GM10248 (cell line): Measurements from ENCODE around the gene CROT.
A peak's percentile ranks its signal among the peaks of the same experiment; 100 is the strongest.

Source experiments
- CTCF ChIA-PET: fragments of 300-600 bp; sonication (Branson Sonifier 250); formaldehyde crosslinking; extraction: SDS; loops from one replicate; lab custom pipeline; 2021; ENCODE audit warnings: antibody characterized with exemption; lab: Yijun Ruan, JAX
- POLR2A ChIA-PET: fragments of 350-650 bp; sonication (Branson Sonifier 250); formaldehyde crosslinking; extraction: SDS; loops from one replicate; lab custom pipeline; 2020; ENCODE audit warnings: antibody characterized with exemption; lab: Yijun Ruan, JAX
- DNase-seq: peaks from one replicate; pipeline ENCODE4 v3.0.0; 2012; ENCODE audit errors: extremely low spot score
- CTCF ChIP-seq: IDR thresholded peaks from 2 replicates; pipeline ENCODE4 v1.5.1; 2012; ENCODE audit warnings: mild to moderate bottlenecking, low read depth; ENCODE audit errors: extremely low read depth, missing control alignments, control extremely low read depth

Gene CROT

GRCh38 chr7:87413951-87414793 lies 68.7 kb downstream of the CROT start:
- no peak for TF ChIP-seq CTCF
- DNase-seq, result no peak
- ChIA-PET CTCF (interaction anchor here (1.2 to 14.6 kb wide), 11 partner anchors 8 to 108 kb away, joined by 3 to 281 read pairs (median 18); no protein-coding TSS in a partner anchor), POLR2A (interaction anchor here (0.7 kb wide), 1 partner anchor 20 kb away, joined by 3 read pairs; no protein-coding TSS in a partner anchor)

- TF ChIP-seq CTCF, result no peak
- POLR2A ChIA-PET, result no interaction called here
- DNase-seq, result no peak
- CTCF ChIA-PET, result interaction anchor here (1.2 to 14.6 kb wide), 11 partner anchors 8 to 108 kb away, joined by 3 to 281 read pairs (median 18); no protein-coding TSS in a partner anchor
Measured at GRCh38 chr7:87414794-87415188, 69.3 kb downstream of the CROT start.

- ChIA-PET CTCF (interaction anchor here (0.6 to 14.6 kb wide), 42 partner anchors 10 to 501 kb away, joined by 3 to 281 read pairs (median 4); no protein-coding TSS in a partner anchor), POLR2A (no interaction called here)
- peak; percentile 69 for TF ChIP-seq CTCF
- peak; percentile 42 for DNase-seq
Measured at GRCh38 chr7:87416682-87417587, 71.5 kb downstream of the CROT start.

GRCh38 chr7:87420173-87420572 lies 74.7 kb downstream of the CROT start:
- ChIA-PET POLR2A (no interaction called here), CTCF (interaction anchor here (0.7 to 14.6 kb wide), 4 partner anchors 9 to 105 kb away, joined by 3 to 281 read pairs (median 42); no protein-coding TSS in a partner anchor)
- DNase-seq, result no peak
- TF ChIP-seq CTCF, result no peak

GRCh38 chr7:87424075-87424474 lies 78.6 kb downstream of the CROT start:
- DNase-seq, result no peak
- no peak for TF ChIP-seq CTCF
- CTCF ChIA-PET, result interaction anchor here (1.1 to 1.7 kb wide), 4 partner anchors 9 to 463 kb away, joined by 3 to 7 read pairs (median 3); no protein-coding TSS in a partner anchor
- POLR2A ChIA-PET, result no interaction called here

GRCh38 chr7:87426160-87426559 lies 80.7 kb downstream of the CROT start:
- TF ChIP-seq CTCF, result no peak
- CTCF ChIA-PET, result interaction anchor here (4.3 kb wide), 1 partner anchor 11 kb away, joined by 18 read pairs; no protein-coding TSS in a partner anchor
- DNase-seq, result no peak
- POLR2A ChIA-PET, result no interaction called here
